OCI-LY1 (cell line): ENCODE measurements around the gene PTPA.

ENCODE experiments used
- H2AFZ ChIP-seq: fragments of 200-600 bp; sonication (generic), shearing (Covaris generic); 2 replicates; pipeline ENCODE4 v1.6.0; 2014; ENCODE audit warnings: antibody characterized with exemption, mild to moderate bottlenecking, low read length
- H3F3A ChIP-seq: fragments of 200-600 bp; sonication (generic), shearing (Covaris generic); 2 replicates; pipeline ENCODE4 v1.6.0; 2014; ENCODE audit warnings: mild to moderate bottlenecking, antibody characterized with exemption, low read length, moderate library complexity; ENCODE audit not compliant: insufficient read depth
- H3K27ac ChIP-seq: fragments of 200-600 bp; sonication (generic); 2 replicates; pipeline ENCODE4 v1.5.1; 2014; ENCODE audit warnings: low read length, mixed run types, mild to moderate bottlenecking, low read depth; ENCODE audit not compliant: poor library complexity, severe bottlenecking
- H3K27me3 ChIP-seq: fragments of 200-600 bp; sonication (generic); 2 replicates; pipeline ENCODE4 v1.6.0; 2014; ENCODE audit warnings: antibody characterized with exemption, mild to moderate bottlenecking, low read length, moderate library complexity; ENCODE audit not compliant: insufficient read depth
- H3K36me3 ChIP-seq: fragments of 200-600 bp; sonication (generic); 2 replicates; pipeline ENCODE4 v1.6.1; 2014; ENCODE audit warnings: mild to moderate bottlenecking, antibody characterized with exemption, low read length, moderate library complexity, mixed read lengths; ENCODE audit not compliant: insufficient read depth
- H3K4me1 ChIP-seq: fragments of 200-600 bp; sonication (generic); 2 replicates; pipeline ENCODE4 v1.5.1; 2014; ENCODE audit warnings: mild to moderate bottlenecking, low read length, moderate library complexity; ENCODE audit not compliant: insufficient read depth, severe bottlenecking
- H3K4me2 ChIP-seq: fragments of 200-600 bp; sonication (generic), shearing (Covaris generic); 2 replicates; pipeline ENCODE4 v1.6.1; 2014; ENCODE audit warnings: low read length
- H3K4me3 ChIP-seq: fragments of 200-600 bp; sonication (generic); 2 replicates; pipeline ENCODE4 v1.5.1; 2014; ENCODE audit warnings: low read length, low read depth, mild to moderate bottlenecking, mixed read lengths; ENCODE audit not compliant: poor library complexity, severe bottlenecking
- H3K79me2 ChIP-seq: fragments of 200-600 bp; shearing (Covaris generic); 2 replicates; pipeline ENCODE4 v1.6.1; 2016; ENCODE audit warnings: mixed run types, low read length, mixed read lengths; ENCODE audit not compliant: insufficient read depth
- H3K9ac ChIP-seq: fragments of 200-600 bp; sonication (generic), shearing (Covaris generic); 2 replicates; pipeline ENCODE4 v1.6.1; 2014; ENCODE audit warnings: mild to moderate bottlenecking, low read length, mixed read lengths
- H3K9me2 ChIP-seq: fragments of 200-600 bp; sonication (generic), shearing (Covaris generic); 2 replicates; pipeline ENCODE4 v1.6.1; 2014; ENCODE audit warnings: low read depth, mild to moderate bottlenecking, low read length, mixed read lengths
- H3K9me3 ChIP-seq: fragments of 200-600 bp; shearing (Covaris generic); 2 replicates; pipeline ENCODE4 v1.6.1; 2014; ENCODE audit warnings: low read length, mixed read lengths
- H4K20me1 ChIP-seq: fragments of 200-600 bp; sonication (generic), shearing (Covaris generic); 2 replicates; pipeline ENCODE4 v1.6.0; 2016; ENCODE audit warnings: mild to moderate bottlenecking, low read length; ENCODE audit not compliant: insufficient read depth
- CTCF ChIP-seq: fragments of 200-600 bp; sonication (generic), shearing (Covaris generic); IDR thresholded peaks from 2 replicates; pipeline ENCODE4 v1.5.1; 2017; ENCODE audit warnings: mild to moderate bottlenecking, antibody characterized with exemption, low read length, moderate library complexity, mixed read lengths
- EZH2 ChIP-seq: fragments of 200-600 bp; sonication (generic), shearing (Covaris generic); IDR thresholded peaks from 2 replicates; pipeline ENCODE4 v1.8.0; 2017; ENCODE audit warnings: borderline replicate concordance, mixed run types, mild to moderate bottlenecking, antibody characterized with exemption, low read length, moderate library complexity, mixed read lengths

Gene PTPA

GRCh38 chr9:129150672-129151211 is 39.5 kb downstream of the PTPA start:
- H3K27me3 ChIP-seq: no peaks in the 10 kb centered on the region
- H3K79me2 ChIP-seq: no peaks in the 10 kb centered on the region
- H3F3A ChIP-seq: no peaks in the 10 kb centered on the region
- H4K20me1 ChIP-seq: no peaks in the 10 kb centered on the region
- H3K9me3 ChIP-seq: no peaks in the 10 kb centered on the region
- no peak overlapping the region for H3K9ac ChIP-seq
- H3K36me3 ChIP-seq: no peaks in the 10 kb centered on the region; the same call in 1 of the 2 replicates
- H2AFZ ChIP-seq: no peak overlapping the region
- TF ChIP-seq EZH2: no peak
- TF ChIP-seq CTCF: no peak
- H3K4me1 ChIP-seq: peaks cover 28% of the 10 kb centered on the region
- no peaks in the 10 kb centered on the region for H3K9me2 ChIP-seq
- no peak overlapping the region for H3K4me3 ChIP-seq
- H3K4me2 ChIP-seq: no peak overlapping the region
- H3K27ac ChIP-seq: no peak overlapping the region

GRCh38 chr9:129151469-129151868 is 40.3 kb downstream of the PTPA start:
- no peaks in the 10 kb centered on the region for H4K20me1 ChIP-seq
- H3K27me3 ChIP-seq: no peaks in the 10 kb centered on the region
- H3K4me3 ChIP-seq: no peak overlapping the region
- no peak overlapping the region for H2AFZ ChIP-seq
- TF ChIP-seq CTCF: no peak
- no peak for TF ChIP-seq EZH2
- H3K9me2 ChIP-seq: no peaks in the 10 kb centered on the region
- no peak overlapping the region for H3K4me2 ChIP-seq
- no peaks in the 10 kb centered on the region for H3K79me2 ChIP-seq
- H3F3A ChIP-seq: no peaks in the 10 kb centered on the region
- H3K27ac ChIP-seq: no peak overlapping the region
- H3K36me3 ChIP-seq: no peaks in the 10 kb centered on the region; the same call in 1 of the 2 replicates
- no peak overlapping the region for H3K9ac ChIP-seq
- peaks cover 28% of the 10 kb centered on the region for H3K4me1 ChIP-seq
- H3K9me3 ChIP-seq: no peaks in the 10 kb centered on the region

GRCh38 chr9:129154866-129155477 is 43.8 kb downstream of the PTPA start:
- Histone ChIP-seq H3K9ac (no peak overlapping the region), H3K36me3 (no peaks in the 10 kb centered on the region; the same call in 1 of the 2 replicates), H3K9me2 (no peaks in the 10 kb centered on the region), H3K79me2 (no peaks in the 10 kb centered on the region), H3K4me2 (no peak overlapping the region), H3K27ac (no peak overlapping the region), H3K4me3 (no peak overlapping the region), H3K4me1 (no peaks in the 10 kb centered on the region), H2AFZ (no peak overlapping the region), H3K27me3 (no peaks in the 10 kb centered on the region; the same call in 1 of the 2 replicates), H3F3A (no peaks in the 10 kb centered on the region), H4K20me1 (no peaks in the 10 kb centered on the region), H3K9me3 (no peaks in the 10 kb centered on the region)
- TF ChIP-seq CTCF (no peak), EZH2 (no peak)
